Endothelial cell of umbilical vein (primary cell): Measurements from ENCODE around the gene TOM1. TPM values are rescaled to one million over a fixed set of nuclear protein-coding genes. Genes with fewer than 3 reads are reported as not detected.

Source experiments
- BruUV-seq: library from RNA; stranded (reverse); fragments of 400-500 nt; replicated peaks from 2 replicates; lab custom pipeline; 2021; lab: Mats Ljungman, UMichigan
- CTCF ChIA-PET: fragments of 300-600, 350-600 bp; sonication (Branson Sonifier 250); formaldehyde crosslinking; loops from one replicate; lab custom pipeline; 2021; ENCODE audit warnings: antibody characterized with exemption, inconsistent platforms; lab: Charles Lee
- POLR2A ChIA-PET: fragments of 300-600, 350-600 bp; sonication (Branson Sonifier 250); formaldehyde crosslinking; loops from one replicate; lab custom pipeline; 2021; ENCODE audit warnings: antibody characterized with exemption, inconsistent platforms; lab: Charles Lee
- DNase-seq: peaks from one replicate; pipeline ENCODE4 v3.0.0-alpha.2; 2011; ENCODE audit warnings: low read depth, low spot score
- FAIRE-seq: peaks from 2 replicates; lab custom pipeline; 2011; peaks lifted over from hg19 to GRCh38; lab: Jason Lieb, UNC
- H2AFZ ChIP-seq: 2 replicates; pipeline ENCODE4 v1.6.0; 2012; ENCODE audit warnings: low read depth, low read length, control low read depth, inconsistent platforms
- H3K27ac ChIP-seq: 2 replicates; pipeline ENCODE4 v1.5.1; 2011; ENCODE audit warnings: low read depth, mild to moderate bottlenecking, control low read depth, low read length, moderate library complexity; ENCODE audit not compliant: insufficient read depth
- H3K27me3 ChIP-seq, 2 experiments: 2 replicates each; pipeline versions ENCODE4 v1.6.0 to v1.6.1; 2011; ENCODE audit warnings: low read length in 2 of 2, mixed read lengths in 1 of 2; ENCODE audit not compliant: control insufficient read depth in 2 of 2, insufficient read depth in 2 of 2
- H3K36me3 ChIP-seq, 2 experiments: 2 replicates in 1 of 2; 3 replicates in 1 of 2; pipeline ENCODE4 v1.5.1; 2011; ENCODE audit warnings: low read length in 2 of 2, mild to moderate bottlenecking in 1 of 2, moderate library complexity in 1 of 2; ENCODE audit not compliant: control insufficient read depth in 2 of 2, insufficient read depth in 2 of 2; ENCODE audit errors: extremely low read depth in 1 of 2
- H3K4me1 ChIP-seq: 3 replicates; pipeline ENCODE4 v1.5.1; 2011; ENCODE audit warnings: mild to moderate bottlenecking, low read length; ENCODE audit not compliant: control insufficient read depth, insufficient read depth; ENCODE audit errors: extremely low read depth
- H3K4me2 ChIP-seq: 2 replicates; pipeline ENCODE4 v1.6.1; 2011; ENCODE audit warnings: low read length, control low read depth, mixed read lengths; ENCODE audit not compliant: insufficient read depth
- H3K4me3 ChIP-seq, 3 experiments: fragments of 200-600 bp in 1 of 3; sonication (generic), shearing (Covaris generic) in 1 of 3; replicated peaks in 1 of 3; 2 replicates each; pipeline ENCODE4 v1.5.1; 2011 to 2016; ENCODE audit warnings: control low read depth in 3 of 3, low read length in 3 of 3, mild to moderate bottlenecking in 2 of 3, inconsistent platforms in 1 of 3, low read depth in 1 of 3, moderate library complexity in 1 of 3; ENCODE audit not compliant: insufficient read depth in 1 of 3
- H3K79me2 ChIP-seq: 2 replicates; pipeline ENCODE4 v1.6.0; 2012; ENCODE audit warnings: low read length, inconsistent platforms; ENCODE audit not compliant: control insufficient read depth, insufficient read depth
- H3K9ac ChIP-seq: replicated peaks from 2 replicates; pipeline ENCODE3; 2011; ENCODE audit warnings: low read length, control low read depth; ENCODE audit not compliant: insufficient read depth; ENCODE audit errors: extremely low read depth
- H3K9me1 ChIP-seq: replicated peaks from 3 replicates; pipeline ENCODE4 v1.6.0; 2011; ENCODE audit warnings: mild to moderate bottlenecking, low read length; ENCODE audit not compliant: control insufficient read depth, insufficient read depth; ENCODE audit errors: extremely low read depth
- H3K9me3 ChIP-seq: replicated peaks from 2 replicates; pipeline ENCODE4 v1.5.1; 2012; ENCODE audit warnings: low read length, inconsistent platforms; ENCODE audit not compliant: control insufficient read depth, insufficient read depth
- H4K20me1 ChIP-seq: replicated peaks from 2 replicates; pipeline ENCODE3; 2011; ENCODE audit warnings: mild to moderate bottlenecking, low read length; ENCODE audit not compliant: control insufficient read depth, insufficient read depth; ENCODE audit errors: extremely low read depth
- EZH2 ChIP-seq: IDR thresholded peaks from 2 replicates; pipeline ENCODE4 v1.6.1; 2012; ENCODE audit warnings: borderline replicate concordance, low read depth, mild to moderate bottlenecking, moderate library complexity, low read length, inconsistent platforms; ENCODE audit not compliant: severe bottlenecking
- FOS ChIP-seq: IDR thresholded peaks from 2 replicates; pipeline ENCODE4 v1.6.1; 2011; ENCODE audit warnings: mild to moderate bottlenecking, low read length, moderate library complexity, borderline replicate concordance; ENCODE audit not compliant: insufficient read depth
- GATA2 ChIP-seq: IDR thresholded peaks from 2 replicates; pipeline ENCODE4 v1.7.0; 2011; ENCODE audit warnings: low read depth, mild to moderate bottlenecking, moderate library complexity, mixed read lengths, low read length; ENCODE audit not compliant: insufficient read length, insufficient read depth
- JUN ChIP-seq: IDR thresholded peaks from 2 replicates; pipeline ENCODE4 v1.6.1; 2011; ENCODE audit warnings: borderline replicate concordance, low read depth; ENCODE audit not compliant: insufficient read length, insufficient read depth
- MYC ChIP-seq: IDR thresholded peaks from one replicate; pipeline ENCODE4 v1.6.1; 2011; ENCODE audit warnings: mild to moderate bottlenecking, low read depth, low read length
- POLR2A ChIP-seq: IDR thresholded peaks from 2 replicates; pipeline ENCODE4 v1.6.1; 2012; ENCODE audit warnings: low read depth, mild to moderate bottlenecking, control low read depth, low read length
- POLR2AphosphoS5 ChIP-seq: IDR thresholded peaks from 2 replicates; pipeline ENCODE4 v1.6.1; 2012; ENCODE audit warnings: low read depth, mild to moderate bottlenecking, control low read depth, low read length, moderate library complexity; ENCODE audit not compliant: insufficient read depth
- dilution Hi-C: fragments of 300-500 bp; cut with MboI; formaldehyde crosslinking; loops from one replicate; pipeline ENCODE4 v1.15.0; 2019; ENCODE audit warnings: low sequenced_read_pairs; ENCODE audit not compliant: extremely low pct_ligation_motif_present
- intact Hi-C: fragments of 100-400 bp; cut with micrococcal nuclease; formaldehyde crosslinking; loops from one replicate; pipeline ENCODE4 v1.10.0; 2022
- polyA plus RNA-seq, 4 experiments: library from polyadenylated mRNA; depleted of rRNA in 3 of 4; stranded (reverse) in 3 of 4; unstranded in 1 of 4; fragments of >200 nt; gene quantifications; 2 replicates each; pipeline versions ENCODE4 v1.2.1 to v1.2.3, GENCODE V29; 2011 to 2012; ENCODE audit warnings: missing spikeins in 1 of 4
- total RNA-seq: library from RNA; stranded (reverse); gene quantifications from 2 replicates; pipeline ENCODE4 v1.2.3, GENCODE V29; 2021
- TF ChIP-seq, protein P1 (sequence below): IDR thresholded peaks from 2 replicates; pipeline ENCODE4 v1.6.1; 2011; ENCODE audit not compliant: insufficient read depth, insufficient read length

TOM1 gene
- total and polyA plus RNA-seq, 2 donors (not counting 3 experiments of a cell fraction or from before 2014, with no cell fraction given), result 36.4 to 74.4 TPM

DNA sequence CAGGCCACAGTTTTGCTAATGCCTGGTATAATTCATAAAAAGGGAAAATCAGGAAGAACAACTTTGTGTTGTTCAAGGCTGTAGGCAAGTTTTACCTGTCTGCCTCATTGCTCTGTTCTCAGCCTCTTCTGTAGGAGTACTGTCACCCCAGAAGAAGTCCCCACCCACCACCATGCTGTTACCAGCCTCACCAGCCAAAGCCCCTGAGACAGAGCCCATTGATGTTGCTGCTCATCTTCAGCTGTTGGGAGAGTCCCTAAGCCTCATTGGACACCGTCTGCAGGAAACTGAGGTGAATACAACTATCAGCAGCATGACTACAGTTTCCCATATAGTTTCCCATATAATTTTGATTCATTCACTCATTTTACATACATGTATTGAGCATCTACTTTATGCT lies 11.6 kb upstream of the TOM1 start:
- no peak overlapping the region for H3K4me2 ChIP-seq
- FAIRE-seq (no peak), DNase-seq (no peak)
- dilution Hi-C loops, result no loop called here
- no peak overlapping the region for H3K9ac ChIP-seq
- peaks cover 12 to 30% of the 10 kb centered on the region in 2 experiments for H3K36me3 ChIP-seq
- intact Hi-C loops, result no loop called here
- CTCF ChIA-PET, result no interaction called here
- H3K27ac ChIP-seq, result no peak overlapping the region
- no TSS peak for BruUV-seq
- no peaks in the 10 kb centered on the region for H3K27me3 ChIP-seq
- POLR2A ChIA-PET, result no interaction called here
- H3K79me2 ChIP-seq, result peaks cover 2% of the 10 kb centered on the region
- no peak overlapping the region for H3K4me3 ChIP-seq
- no peaks in the 10 kb centered on the region for H3K9me1 ChIP-seq
- no peak overlapping the region for H2AFZ ChIP-seq
- no peak for TF ChIP-seq MYC
- TF ChIP-seq JUN, result no peak
- TF ChIP-seq, protein P1, sequence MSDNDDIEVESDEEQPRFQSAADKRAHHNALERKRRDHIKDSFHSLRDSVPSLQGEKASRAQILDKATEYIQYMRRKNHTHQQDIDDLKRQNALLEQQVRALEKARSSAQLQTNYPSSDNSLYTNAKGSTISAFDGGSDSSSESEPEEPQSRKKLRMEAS, result no peak
- no peak for TF ChIP-seq FOS
- TF ChIP-seq POLR2A, result no peak
- TF ChIP-seq POLR2AphosphoS5, result no peak
- no peak for TF ChIP-seq GATA2
- no peaks in the 10 kb centered on the region for H4K20me1 ChIP-seq
- no peaks in the 10 kb centered on the region for H3K4me1 ChIP-seq
- no peaks in the 10 kb centered on the region for H3K9me3 ChIP-seq

DNA sequence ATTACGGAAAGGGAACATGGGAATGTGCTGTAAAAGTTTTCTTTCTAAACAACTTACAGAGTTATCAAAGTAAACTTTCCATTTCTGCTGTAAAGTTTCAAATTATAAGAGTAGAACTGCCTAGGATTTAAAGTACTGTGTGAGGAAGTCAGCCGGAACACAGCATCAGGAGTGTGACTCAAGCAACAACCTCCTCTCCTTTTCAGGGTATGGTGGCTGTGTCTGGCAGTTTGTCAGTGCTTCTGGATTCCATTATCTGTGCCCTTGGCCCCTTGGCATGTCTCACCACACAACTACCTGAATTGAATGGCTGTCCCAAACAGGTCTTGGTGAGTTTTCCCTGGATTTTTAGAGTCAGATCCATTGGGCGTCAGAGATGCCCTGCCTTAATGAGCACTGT lies 6.9 kb upstream of the TOM1 start:
- Histone ChIP-seq H3K9me3 (no peaks in the 10 kb centered on the region), H3K27ac (no peak overlapping the region), H3K9me1 (no peaks in the 10 kb centered on the region), H3K36me3 (peaks cover 11 to 18% of the 10 kb centered on the region in 2 experiments), H3K79me2 (no peaks in the 10 kb centered on the region), H2AFZ (no peak overlapping the region), H3K27me3 (no peaks in the 10 kb centered on the region), H4K20me1 (no peaks in the 10 kb centered on the region), H3K4me3 (no peak overlapping the region), H3K9ac (no peak overlapping the region), H3K4me2 (no peak overlapping the region), H3K4me1 (no peaks in the 10 kb centered on the region)
- POLR2A ChIA-PET, result no interaction called here
- no TSS peak for BruUV-seq
- CTCF ChIA-PET, result no interaction called here
- FAIRE-seq (no peak), DNase-seq (no peak)
- intact Hi-C loops (no loop called here), dilution Hi-C loops (no loop called here)
- TF ChIP-seq EZH2 (no peak), JUN (no peak), MYC (no peak), POLR2A (no peak), GATA2 (no peak), FOS (no peak)
- TF ChIP-seq, protein P1, result no peak
